Stimulated activated CD8-positive, alpha-beta memory T cell treated with anti-CD3 and anti-CD28 coated beads, Interleukin-2, amount 100 ng/mL, for 1 hour (primary cell): ENCODE measurements around the gene SIK3.

Source experiments
- DNase-seq, 2 donors: peaks; one replicate each; pipeline ENCODE4 v3.0.0-alpha.2; 2020; ENCODE audit warnings: low read depth in 2 of 2

The SIK3 gene

DNA sequence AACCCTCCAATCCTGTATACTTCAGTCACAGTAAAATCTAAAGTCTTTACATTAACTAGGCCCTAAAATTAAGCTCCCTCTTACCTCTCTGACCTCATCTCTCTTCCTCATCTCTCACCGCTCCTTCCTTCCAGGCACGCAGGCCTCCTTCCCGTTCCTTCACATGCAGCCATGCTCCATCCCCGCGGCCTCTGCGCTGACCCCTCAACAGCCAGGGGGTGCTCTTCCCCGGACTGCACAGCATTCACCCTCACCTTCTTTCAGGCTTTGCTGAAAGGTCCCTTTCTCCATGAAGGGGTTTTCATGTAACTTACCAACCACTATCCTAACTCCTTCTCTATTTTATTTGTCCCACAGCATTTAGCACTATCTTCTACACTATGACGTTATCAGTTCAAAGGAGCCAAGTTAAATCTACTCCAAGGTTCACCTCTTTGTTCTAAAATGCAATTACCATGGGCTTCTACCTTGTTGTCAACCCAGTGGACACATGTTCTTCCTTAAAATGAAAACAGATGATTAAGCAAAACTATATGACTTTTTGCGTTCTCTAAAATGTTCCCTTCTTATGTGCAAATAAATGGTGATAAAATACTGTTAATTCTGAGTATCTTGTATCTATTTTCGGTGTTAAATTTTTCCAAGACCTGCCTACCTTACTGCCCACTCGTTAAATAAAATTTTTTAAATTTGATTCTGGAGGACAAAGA lies 203.0 kb downstream of the SIK3 start:
- DNase-seq, result no peak

GRCh38 chr11:116893906-116894305 lies 204.3 kb downstream of the SIK3 start:
- no peak for DNase-seq

DNA sequence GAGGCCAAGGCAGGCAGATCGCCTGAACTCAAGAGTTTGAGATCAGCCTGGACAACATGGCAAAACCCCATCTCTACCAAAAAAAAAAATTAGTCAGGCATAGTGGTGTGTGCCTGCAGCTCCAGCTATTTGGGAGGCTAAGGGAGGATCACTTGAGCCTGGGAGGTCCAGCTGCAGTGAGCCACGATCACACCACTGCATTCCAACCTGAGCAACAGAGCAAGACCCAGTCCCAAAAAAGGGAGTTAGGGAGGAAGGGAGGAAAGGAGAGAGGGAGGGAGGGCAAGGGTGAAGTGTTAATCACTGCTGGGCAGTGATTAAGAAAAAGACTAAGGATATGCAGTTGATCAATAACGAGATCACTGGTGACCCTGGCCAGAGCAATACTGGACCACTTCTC lies 204.8 kb downstream of the SIK3 start:
- no peak for DNase-seq

DNA sequence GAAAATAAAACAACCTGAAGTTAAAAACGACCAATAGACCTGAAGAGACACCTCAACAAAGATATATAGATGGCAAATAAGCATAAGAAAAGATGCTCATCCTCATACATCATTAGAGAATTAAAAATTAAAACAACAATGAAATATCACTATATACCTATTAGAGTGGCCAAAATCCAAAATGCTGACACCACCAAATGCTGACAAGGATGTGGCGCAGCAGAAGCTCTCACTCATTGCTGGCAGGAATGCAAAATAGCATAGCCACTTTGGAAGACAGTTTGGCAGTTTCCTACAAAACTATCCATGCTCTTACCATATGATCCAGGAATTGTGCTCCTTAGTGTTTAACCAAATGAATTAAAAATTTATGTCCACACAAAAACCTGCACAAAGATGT lies 205.9 kb downstream of the SIK3 start:
- DNase-seq, result no peak

DNA sequence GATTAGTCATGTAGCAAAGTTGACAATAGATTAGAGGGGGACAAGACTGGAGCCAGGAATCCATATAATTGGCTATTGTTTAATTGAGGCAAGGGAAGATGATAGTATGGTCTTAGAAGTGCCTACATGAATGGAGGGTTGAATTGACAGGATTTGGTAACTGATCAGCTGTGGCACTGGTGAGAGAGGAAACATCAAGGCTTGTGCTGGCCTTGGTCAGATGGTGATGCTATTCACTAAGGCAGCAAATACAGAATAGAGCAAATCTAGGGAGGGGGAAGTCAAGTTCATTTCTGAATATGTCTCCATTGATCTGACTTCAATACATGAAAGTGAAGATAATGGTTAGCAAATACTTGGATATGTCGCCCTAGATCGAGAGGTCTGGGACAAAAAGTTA lies 206.5 kb downstream of the SIK3 start:
- no peak for DNase-seq

- no peak for DNase-seq
Measured at GRCh38 chr11:116890607-116891006, 207.6 kb downstream of the SIK3 start.

DNA sequence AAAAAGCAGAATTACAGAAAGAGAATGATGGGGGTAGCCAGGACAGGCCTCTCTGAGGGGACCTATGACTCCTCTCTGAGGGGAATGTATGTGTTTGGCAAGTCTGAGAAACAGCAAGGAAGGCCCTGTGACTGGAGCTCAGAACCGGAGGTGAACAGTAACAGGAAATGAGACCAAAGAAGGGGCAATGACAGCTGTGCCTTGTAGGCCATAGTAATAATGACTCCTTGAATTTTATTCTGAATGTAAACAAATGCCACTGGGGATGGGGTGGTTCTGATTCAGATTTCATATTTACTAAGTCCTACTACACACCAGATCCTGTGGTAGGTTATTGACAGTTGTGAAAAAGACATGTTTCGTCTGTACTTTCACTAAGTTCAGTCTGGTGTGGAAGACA lies 208.0 kb downstream of the SIK3 start:
- DNase-seq, result no peak

GRCh38 chr11:116888884-116889549 lies 209.2 kb downstream of the SIK3 start:
- DNase-seq, result no peak

DNA sequence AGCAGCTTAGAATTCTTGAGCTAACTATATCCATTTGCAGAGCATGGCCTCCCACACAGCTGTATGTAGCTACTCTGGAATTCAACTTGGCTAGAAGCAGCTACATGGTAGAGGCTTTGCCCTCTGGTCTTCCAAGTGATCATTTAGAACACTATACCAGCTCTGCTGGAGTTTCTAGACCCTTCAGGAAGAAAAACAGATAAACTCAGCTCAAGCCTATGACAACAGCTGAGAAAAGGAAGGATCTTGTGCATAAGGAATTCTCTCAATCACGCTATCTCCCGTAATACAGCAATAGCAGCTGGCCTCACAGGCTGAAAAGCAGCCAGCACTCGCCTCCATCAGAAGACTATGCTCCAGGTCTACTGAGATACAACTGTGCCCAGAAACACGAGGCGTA lies 210.2 kb downstream of the SIK3 start:
- no peak for DNase-seq

DNA sequence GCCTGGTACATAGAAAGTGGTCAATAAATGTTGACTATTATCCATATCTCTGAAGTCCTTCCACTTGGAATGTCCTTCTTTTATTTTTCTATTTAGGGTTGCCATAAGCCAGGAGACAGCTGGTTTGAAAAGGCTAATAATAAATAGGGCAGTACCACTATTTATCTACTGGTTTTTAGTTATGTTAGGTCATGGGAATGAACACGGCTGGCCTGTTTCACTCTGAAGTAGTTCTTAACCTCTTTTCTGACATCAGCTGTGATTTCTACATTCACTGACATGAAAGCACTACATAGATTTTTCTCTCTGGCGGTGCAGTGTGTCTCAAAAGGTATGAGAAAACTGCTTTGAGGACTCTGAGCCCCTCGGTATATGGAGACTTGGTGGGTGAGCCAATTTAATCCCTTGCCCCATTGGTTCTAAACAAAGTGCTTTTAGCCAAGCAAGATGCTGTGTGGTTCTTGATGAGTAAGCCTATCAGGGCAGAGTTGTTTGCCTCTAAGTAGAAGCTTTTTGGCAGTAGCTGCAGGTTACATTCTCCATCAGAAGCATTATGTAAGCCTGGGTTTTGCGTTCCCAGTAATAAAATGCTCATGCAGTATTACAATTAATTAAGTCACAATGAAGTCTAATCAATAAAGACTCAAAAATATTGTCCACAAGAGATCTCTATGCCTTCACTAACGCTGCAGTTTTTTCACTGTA lies 212.1 kb downstream of the SIK3 start:
- DNase-seq, result no peak

DNA sequence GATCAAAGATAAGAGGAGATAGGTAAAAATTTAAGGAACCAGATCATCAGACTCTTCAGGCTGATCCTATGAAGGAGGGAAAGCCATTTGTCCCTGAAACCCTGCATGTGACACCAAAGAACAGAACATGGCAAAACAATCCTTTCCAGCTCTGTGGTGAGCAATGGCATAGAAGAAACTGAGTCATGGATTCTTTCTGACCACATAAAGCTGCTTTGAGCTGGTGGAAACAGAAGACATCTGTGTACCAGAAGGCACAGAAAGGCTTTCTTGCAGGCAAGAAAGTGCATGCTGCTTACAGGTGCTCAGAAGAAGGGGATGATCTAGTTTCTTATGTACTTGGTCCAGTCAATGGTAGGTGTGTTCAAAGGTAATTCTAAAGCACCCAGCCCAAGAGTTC lies 215.8 kb downstream of the SIK3 start:
- DNase-seq, result no peak

DNA sequence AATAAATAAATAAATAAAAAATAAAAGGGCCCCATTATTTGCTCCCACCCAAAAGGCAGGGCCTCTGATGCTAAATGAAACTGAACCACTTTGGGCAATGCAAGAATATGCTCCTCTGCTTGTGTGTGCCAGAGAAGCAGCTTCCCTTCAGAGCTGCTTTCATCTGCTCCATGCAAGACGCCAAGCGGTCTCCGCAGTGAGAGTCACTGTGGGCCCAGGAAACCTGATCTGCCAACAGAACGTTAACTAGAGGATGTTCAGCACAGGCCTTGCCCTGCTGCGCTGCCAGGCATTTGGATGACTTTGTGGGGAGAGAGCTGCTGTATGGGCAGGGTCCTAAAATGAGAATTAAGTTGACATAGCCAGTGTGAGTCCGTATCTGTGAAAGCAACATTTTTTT lies 217.1 kb downstream of the SIK3 start:
- DNase-seq, result no peak

GRCh38 chr11:116879800-116880625 lies 218.2 kb downstream of the SIK3 start:
- no peak for DNase-seq

DNA sequence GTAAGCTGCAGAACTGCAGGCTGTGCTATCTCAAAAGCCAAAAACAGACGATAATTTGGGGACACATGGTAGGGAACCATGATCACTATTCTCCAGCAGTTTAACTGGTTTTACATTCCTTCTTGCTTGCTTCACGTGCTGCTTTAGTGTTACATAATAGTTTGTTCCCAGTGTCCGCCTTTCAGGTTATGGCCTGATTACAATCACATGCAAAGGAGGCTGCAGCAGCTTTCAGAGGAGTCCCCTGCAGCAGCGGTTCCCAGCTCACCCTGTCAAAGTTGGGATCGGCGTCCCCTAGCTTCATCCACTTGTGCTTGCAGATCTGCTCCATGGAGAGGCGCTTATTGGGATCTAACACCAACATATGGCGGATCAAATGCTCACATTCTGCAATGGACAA lies 221.6 kb downstream of the SIK3 start:
- DNase-seq, result no peak

DNA sequence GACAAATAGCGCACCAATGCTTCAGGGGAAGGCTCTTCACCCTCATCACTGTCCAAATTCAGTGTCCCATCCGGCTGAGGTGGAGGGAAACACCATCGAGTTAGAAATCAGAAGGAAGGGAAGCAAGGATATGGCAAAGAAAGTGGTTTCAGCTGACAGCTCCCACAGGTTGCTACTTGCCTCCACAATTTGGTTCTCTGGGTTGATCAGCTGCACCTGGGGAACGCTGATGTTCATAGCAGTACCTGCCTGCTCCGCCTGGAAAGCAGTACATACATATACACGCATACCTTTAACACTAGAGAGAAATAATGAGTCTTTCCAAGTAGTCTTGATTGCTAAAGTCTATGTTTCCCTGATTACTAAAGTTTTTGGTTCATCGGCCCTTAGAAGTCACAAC lies 223.0 kb downstream of the SIK3 start:
- DNase-seq, result no peak

DNA sequence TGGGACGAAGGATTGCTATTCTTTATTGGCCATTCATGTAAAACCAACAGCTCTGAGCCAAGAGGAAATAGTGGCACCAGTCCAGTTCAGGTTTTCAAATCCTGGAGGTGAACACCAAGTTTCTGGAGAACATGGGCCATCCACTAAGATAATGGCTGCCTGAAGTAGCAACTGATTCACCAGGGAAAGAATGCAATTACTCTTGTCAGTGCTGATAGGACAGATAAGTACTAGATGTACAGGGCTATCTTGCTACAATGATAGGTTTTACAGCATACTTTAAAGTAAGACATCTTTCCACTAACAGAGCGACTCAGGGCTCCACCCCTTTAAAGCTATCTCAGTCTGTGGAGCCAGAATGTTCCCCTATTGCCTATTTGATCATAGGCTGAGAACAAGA lies 224.0 kb downstream of the SIK3 start:
- DNase-seq, result no peak

DNA sequence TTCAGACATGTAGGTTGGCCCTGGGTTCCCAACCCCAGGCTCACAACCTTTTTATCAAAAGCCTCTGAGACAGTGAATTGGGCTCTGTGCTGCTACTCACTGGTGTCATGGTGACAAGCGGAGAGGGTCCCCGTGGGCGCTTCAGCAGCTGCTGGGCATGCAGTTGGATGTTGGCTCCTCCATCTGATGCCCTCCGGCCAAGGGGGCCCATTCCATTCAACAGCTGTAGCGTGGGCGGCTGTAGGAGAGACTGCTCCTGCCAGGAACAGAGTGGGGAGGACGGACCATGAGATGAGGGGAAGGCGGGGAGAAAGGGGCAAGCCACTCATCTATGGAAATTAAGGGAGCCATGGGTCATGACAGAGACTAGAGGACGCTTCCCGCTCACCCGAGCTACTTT lies 224.8 kb downstream of the SIK3 start:
- no peak for DNase-seq

GRCh38 chr11:116871248-116871647 lies 227.0 kb downstream of the SIK3 start:
- DNase-seq, result no peak

DNA sequence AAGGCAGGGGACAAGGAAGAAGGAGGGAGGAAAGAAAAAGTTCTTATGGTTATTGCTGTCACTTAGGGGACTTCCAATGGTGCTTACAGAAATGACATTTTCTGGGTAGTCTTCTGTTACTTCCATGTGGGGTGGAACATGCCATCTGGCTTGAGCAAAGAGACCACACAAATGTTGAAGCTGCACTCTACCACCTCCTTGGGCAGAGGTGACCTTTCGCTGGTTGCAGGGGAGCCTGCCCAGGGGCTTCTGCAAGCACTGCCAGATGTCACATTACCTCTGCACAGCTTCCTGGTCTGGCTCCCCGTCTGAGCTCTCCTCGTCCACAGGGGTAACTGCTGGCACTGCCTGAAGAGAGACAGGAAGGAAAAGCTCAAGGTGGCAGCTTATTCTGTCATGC lies 228.2 kb downstream of the SIK3 start:
- no peak for DNase-seq

DNA sequence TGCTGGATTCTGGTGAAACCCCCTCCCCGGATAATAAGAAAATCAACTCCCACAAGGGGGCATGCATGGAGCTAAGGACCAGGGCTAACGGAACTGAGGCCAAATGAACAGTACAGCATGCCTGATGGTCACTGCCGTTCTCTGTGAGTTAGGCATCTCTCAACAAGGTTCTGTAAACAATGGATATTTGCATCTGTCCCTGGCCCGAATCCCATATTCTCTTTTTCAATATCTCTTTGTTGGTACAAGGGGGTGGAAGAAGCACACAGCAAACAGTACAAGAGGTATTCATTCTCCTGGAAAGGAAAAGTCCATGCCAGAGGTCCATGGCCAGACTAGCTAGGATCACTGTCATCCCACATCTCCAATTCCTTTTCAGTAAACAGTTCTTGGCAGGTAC lies 228.6 kb downstream of the SIK3 start:
- DNase-seq, result no peak

DNA sequence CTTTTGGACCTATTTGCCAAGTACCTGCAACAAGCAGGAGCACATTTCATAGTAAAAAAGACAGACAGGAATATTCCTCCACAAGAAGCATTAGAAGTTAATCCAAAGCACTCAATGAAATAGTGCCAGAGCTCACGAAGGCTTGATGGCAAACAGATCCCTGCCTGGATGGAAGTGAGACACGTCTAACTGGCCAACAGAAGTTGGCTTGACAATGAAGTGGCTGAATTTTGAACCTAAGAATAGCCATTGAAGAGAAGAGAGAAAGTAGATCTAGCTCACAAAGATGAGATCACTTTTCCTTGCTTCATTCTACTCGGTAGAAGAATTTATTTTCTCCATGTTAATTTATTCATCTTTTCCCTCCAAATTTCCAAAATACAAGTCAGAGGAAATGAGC lies 230.2 kb downstream of the SIK3 start:
- no peak for DNase-seq

- DNase-seq, result no peak
Measured at GRCh38 chr11:116867619-116868018, 230.6 kb downstream of the SIK3 start.
